Inflammatory macrophage (primary cell): Measurements from ENCODE around the gene AZGP1.
A peak's percentile ranks its signal among the peaks of the same experiment; 100 is the strongest.
"Not testable (repeated sequence)": the region's sequence is repeated elsewhere in the genome, so short reads cannot be mapped to it uniquely, and the experiment has no call there.

Experiments used
- DNase-seq, 2 donors: peaks; one replicate each; pipeline ENCODE4 v3.0.0-alpha.2; 2020 to 2022

The AZGP1 gene

DNA sequence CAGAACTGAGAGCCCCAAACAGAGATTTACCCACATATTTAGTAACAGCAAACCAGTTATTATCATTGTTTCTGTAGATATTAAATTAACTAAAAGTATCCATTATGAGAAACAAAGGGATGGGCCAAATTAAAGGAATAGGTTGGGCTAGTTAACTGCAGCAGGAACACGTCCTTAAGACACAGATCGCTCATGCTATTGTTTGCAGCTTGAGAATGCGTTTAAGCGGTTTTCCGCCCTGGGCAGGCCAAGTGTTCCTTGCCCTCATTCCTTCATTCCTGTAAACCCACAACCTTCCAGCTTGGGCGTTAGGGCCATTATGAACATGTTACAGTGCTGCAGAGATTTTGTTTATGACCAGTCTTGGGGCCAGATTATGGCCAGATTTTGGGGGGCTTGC, 25.0 kb downstream of the AZGP1 start:
- DNase-seq, result not testable (repeated sequence)

DNA sequence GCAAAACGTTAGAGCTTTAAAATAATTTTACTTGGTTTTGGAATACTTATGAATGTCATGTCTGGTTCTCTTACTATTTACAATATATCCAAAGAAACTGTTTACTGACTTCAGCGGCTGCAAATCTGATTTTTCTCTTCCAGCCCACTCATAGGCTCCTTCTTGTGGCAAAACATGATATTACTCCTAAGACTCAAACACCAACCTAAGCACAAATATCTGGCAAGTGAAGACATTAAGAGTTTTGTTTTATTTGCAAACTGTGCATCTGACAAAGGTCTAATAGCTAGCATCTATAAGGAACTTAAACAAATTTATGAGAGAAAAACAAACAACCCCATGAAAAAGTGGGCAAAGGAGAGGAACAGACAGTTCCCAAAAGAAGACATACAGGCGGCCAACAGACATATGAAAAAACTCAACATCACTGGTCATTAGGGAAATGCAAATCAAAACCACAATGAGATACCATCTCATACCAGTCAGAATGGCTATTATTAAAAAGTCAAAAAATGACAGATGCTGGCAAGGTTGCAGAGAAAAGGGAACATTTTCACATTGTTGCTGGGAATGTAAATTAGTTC, 26.1 kb downstream of the AZGP1 start:
- DNase-seq, result peak; percentile 10 to 24

DNA sequence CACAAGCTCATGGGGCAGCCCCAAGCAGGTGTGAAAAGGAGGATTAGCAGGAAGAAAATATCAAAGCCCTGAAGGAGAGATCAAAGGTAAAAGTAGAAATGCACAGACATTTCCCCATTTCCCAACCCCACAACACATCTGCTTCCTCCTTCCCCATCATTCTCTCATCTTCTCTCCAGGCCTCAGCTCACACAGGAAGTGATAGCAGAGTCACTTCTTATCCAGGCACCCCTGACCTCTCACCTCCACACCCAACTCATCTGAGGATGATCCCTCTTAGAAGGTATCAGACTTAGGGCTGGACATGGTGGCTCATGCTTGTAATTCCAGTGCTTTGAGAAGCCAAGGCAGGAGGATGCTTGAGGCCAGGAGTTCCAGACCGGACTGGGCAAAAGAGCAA, 28.2 kb downstream of the AZGP1 start:
- DNase-seq, result no peak

DNA sequence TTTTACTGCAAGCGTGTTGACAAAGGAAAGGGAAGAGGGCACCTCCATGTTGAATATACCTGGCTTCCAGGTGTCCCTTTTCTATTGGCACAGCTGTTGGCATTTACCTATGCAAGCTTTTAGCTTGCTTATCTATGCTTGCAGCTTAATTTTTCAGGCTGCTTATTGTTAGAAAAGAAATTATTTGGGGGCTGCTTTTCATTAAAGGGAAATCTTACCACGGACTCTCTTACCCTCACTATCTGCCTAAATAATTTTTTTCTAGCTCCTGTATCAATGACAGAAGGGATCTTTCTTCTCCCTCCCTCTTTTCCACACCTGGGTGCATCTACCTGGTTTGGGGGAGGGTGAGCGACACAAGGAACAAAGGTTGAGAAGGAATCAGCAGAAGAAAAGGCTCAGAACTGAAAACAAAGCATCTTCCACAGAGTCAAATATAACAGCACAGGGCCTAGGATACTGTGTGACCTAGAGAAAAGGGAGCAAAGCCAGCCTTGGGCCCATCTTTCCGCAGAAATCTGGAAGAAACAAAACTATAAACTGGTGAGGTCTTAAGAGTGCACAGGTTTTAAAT, 31.2 kb downstream of the AZGP1 start:
- no peak for DNase-seq

DNA sequence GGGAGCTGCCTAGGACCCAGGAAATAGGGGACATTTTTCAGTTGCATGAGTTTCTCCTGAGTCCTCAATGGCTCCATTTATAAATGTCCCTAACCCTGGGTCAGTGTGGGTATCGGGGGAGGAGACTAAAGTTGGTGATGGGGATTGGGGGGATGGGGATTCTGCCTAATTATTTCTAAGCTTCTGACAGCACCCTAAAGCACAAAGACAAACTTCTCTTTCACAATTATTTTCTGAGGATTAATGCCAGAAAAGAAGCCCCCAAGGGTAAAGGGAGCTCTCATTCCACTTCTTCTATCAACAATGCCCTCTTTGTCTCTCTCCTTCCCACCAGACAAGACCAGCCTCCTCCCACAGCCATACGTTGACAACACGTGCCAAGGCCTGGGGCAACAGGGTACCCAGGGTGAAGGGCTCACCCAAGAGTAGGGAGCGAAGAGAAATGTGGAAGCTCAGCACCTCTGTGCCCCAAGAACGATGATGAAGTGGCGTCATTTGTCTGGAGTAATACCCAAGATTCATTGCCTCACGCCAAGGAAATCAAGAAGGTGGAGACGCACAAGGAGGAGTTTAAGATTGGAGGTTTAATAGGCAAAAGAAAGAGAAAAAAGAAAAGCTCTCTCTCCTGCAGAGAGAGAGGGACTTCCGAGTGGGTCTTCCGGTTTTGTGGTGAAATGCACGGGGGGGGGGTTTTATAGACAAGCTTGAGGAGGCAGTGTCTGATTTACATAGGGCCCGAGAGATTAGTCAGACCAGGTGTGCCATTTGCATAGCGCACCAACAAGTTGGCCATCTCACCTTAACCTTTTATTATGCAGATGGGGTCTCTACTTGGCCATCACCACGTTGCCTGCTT, 32.0 kb downstream of the AZGP1 start:
- DNase-seq, result peak; percentile 8 to 10

DNA sequence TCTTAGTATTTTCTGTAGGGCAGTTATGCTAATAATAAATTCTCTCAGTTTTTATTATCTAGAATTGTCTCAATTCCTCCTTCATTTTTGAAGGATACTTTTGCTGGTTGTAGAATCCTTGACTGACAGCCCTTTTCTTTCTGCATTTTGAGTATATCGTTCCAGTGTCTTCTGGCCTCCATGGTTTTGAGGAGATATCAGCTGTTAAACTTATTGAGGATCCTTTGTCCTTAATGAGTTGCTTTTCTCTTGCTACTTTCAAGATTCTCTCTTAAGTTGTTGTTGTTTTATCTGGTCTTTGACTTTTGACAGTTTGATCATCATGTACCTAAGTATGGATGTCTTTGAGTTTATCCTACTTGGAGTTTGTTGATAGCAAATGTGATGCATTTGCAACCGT, 37.5 kb downstream of the AZGP1 start:
- DNase-seq, result no peak

DNA sequence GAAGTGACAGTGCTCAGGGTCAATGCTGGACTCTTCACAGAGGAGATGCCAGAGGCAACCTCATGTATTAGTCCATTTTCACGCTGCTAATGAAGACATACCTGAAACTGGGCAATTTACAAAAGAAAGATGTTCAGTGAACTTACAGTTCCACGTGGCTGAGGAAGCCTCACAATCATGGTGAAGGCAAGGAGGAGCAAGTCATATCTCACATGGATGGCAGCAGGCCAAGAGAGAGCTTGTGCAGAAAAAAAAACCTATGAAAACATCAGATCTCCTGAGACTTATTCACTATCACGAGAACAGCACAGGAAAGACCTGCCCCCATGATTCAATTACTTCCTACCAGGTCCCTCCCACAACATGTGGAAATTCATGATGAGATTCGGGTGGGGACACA, 40.8 kb downstream of the AZGP1 start:
- peak; percentile 12 to 29 for DNase-seq

DNA sequence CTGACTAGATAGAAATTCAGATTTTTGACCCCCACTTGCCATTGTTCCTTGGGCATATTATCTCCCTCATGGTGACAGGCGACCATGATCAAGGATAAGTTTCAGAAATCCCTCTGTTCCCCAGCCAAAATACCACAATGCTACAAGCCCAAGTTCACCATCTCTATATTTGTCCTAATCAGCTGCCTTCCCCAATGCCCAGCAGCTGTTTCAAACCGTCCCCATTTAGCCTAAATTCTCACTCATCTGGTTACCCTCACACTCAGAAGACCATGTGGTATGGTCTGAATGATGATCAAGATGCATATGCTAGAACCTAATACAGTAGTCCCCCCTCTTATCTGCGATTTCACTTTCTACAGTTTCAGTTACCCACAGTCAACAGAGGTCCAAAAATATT, 45.5 kb downstream of the AZGP1 start:
- DNase-seq, result no peak

DNA sequence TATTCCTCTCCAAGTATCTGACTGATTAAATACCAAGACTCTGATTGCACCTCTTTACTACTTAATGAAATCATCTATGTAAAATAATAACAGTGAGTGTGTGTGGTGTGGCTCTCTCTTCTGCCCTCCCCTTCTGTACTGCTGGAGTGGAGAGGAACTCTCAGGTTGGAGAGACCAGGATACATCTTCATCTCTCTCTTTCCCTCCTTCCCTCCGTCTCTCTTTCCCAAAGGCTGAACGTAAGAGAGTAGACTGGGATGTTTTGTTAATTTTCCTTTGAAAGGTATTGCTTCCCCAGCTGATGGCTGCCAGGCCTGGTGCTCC, 46.1 kb downstream of the AZGP1 start:
- no peak for DNase-seq

DNA sequence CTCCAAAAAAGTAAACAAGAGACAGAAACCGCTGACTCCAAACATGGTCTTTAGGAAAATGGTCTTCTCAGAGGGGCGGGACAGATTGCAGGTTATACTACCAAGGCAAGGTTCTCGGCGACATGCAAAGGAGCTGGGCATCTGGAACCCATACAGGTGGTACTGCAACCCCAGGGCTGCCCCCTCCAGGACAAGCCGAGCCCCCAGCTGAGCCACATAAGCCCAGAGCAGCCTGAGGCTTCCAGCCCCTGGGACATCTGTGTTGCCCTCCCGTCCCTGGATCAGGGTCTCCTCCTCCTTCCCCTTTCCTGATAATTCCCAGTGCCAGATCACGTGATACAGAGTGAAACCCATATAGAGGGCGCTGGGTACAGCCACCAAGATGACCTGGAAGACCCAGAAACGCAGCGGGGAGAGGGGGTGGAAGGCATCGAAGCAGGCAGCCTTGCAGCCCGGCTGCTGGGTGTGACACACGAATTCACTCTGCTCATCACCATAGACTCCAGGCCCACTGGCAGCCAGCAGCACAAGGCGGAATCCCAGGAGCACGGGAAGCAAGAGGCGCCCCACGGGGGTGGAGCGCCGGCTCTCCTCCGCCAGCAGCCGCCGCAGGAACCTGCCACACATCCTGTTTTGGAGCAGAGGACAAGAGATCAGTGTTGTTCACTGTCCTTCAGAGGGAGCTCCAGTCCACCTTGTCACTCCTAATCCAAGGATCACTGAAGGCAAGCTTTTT, 46.7 kb downstream of the AZGP1 start, which contains the start of gene GJC3:
Gene GJC3 (minus strand): TSS at position 627 of the 736 bp plus-strand sequence. CDS start 0 bp downstream, at position 627.
- peak; percentile 65 to 71 for DNase-seq

DNA sequence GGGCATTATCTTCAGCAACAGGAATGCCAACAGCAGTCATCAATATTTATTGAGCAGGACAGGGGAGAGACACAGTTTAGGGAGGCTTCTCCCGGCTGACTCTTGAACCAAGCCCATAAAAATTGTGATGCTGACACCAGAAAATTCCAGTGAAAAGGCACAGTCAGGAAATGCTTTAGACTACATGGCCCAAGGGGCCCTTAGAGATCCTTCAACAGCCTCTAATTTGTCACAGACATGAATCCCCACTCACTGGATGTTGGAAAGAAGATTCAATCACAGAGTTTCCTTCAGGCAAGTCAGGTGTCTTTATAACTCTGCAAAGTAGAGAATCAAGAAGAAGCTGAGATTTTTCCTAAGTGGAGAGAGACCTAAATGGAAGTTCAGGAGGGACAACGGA, 47.6 kb downstream of the AZGP1 start:
- DNase-seq, result no peak

DNA sequence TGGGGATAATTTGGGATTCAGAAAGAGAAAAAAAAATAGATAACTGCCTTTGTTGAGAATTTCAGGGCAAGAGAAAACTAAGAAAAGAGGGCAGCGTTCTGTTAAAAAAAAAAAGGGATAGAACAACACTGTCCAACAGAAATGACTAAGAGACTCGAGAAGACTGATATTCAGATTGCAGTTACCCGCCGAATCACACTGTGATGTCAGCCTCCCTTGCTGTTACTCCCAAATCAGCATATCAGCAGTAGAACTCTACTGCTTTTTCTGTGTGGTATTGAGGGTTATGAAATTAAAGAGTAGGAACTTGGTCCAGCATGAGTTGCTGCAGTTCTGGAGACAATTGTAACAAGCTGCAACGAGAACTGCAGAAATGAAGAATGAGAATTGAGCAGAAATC, 48.3 kb downstream of the AZGP1 start:
- DNase-seq, result no peak

DNA sequence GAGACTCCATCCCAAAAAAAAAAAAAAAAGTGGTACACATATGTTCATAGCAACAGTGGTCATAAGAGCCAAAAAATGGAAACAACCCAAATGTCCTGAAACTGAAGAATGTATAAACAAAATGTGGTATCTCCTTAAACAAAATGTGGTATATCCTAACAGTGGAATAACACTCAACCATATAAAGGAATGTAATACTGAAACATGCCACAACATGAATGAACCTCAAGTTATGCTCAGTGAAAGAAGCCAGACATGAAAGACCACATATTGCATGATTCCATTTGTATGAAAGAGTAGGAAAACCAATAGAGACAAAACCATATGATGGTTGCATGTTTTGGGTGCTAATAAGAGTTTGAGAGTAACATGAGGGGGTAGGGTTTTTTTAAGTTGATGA, 49.5 kb downstream of the AZGP1 start:
- DNase-seq, result no peak

DNA sequence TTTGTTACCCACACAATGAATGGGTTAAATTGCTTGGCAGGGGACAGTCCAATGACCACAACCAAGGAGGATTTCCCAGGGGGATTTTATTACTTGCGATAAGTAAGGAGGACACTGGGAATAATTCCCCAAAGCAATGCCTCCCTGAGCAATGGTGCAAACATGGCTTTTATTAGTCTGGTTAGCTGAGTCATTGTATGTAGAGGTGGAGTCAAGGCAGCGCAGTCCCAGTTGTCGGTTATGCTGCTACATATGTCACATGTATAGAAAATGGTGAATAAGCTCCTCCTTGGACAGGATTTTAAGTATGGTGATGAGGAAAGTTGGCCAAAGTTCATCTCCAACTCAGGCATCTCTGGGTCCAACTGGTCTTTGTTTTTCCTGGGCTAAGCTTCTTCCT, 52.6 kb downstream of the AZGP1 start:
- no peak for DNase-seq

DNA sequence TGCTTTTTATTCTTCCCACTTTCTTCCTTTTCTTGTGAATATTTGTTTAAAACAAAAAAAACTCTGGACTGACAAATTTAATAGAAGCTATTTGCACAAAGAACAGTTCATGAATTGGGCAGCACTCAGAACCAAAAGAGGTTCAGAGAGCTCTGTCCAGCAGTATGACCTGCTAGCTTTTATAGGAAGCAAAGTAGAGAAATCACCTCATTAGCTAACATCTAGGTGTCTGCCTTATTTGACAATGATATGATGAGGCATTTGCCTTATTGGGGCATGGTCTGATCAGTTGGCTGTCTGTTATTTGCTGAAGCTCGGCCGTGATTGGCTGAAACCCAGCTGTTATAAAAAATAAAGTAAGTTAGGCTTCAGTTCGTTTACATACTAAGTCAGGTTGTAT, 55.7 kb downstream of the AZGP1 start:
- DNase-seq, result no peak

DNA sequence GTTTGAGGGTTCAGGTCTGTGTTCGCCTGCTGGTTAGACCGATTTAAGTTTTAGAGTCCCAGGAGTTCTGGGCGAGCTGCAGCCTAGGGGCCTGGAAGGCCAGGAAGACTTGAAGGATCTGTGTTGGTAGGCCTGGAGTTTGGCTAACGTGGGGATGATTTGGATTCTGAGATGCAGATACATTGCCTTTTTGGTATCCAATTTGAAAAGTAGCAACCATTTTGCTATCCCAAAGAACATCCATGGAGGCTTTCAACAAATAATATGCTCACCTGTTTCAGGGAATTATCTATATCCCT, 56.1 kb downstream of the AZGP1 start:
- no peak for DNase-seq

DNA sequence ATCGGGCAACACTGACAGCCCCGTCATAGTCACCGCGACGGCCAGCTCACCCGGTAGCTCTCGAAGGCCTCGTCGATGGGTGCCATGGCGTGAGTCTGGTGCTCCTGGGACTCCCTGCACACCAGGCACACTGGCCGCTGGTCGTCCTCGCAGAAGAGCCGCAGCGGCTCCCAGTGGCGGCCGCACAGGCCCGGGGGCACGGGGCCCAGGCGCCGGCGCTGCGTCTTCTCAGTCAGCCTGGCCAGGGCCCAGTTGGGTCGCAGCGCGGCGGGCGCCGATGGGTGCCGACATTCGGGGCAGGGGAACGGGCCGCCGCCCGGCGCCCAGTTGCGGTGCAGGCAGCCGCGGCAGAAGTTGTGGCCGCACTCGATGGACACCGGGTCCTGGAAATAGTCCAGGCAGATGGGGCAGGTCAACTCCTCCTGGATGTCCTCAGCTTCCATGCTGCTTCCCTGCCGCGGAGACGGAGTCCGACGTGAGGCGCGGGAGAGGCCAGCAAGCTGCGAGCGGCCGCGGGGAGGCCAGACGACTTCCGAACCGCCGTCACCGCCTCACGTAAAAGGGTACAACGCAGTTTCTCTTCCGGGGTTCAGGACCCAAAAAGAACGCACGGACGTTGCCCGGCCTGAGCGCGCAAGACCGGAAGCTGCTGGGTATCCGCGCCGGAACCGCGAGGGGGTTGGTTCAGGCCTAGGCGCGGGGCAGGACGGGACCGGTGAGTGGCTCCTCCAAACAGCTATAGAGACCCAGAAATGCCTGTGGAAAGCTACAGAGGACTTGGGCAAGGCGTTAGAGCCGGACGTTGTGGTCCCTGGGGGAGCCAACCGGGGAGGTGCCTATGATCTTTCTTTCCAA, 56.6 kb downstream of the AZGP1 start, which contains the start of gene TRIM4:
Gene TRIM4 (minus strand): TSS at position 572 of the 855 bp plus-strand sequence. CDS start 129 bp downstream, at position 443.
- DNase-seq, result peak; percentile 94 to 96
